HFFc6 (cell line): ENCODE data around the gene OR2F1. TPM values are rescaled to one million over a fixed set of nuclear protein-coding genes. Genes with fewer than 3 reads are reported as not detected.

Experiments
- DNase-seq: peaks from one replicate; pipeline ENCODE4 v3.0.0-alpha.2; 2018
- H3K27ac Mint-ChIP-seq: 2 replicates; pipeline ENCODE4 v1.8.0; 2020; ENCODE audit warnings: mild to moderate bottlenecking, mixed read lengths
- H3K27me3 Mint-ChIP-seq: 2 replicates; pipeline ENCODE4 v1.8.0; 2021; ENCODE audit warnings: mild to moderate bottlenecking, moderate library complexity, mixed read lengths; ENCODE audit not compliant: insufficient read depth
- H3K36me3 Mint-ChIP-seq: 2 replicates; pipeline ENCODE4 v1.8.0; 2021; ENCODE audit warnings: low read depth, mixed read lengths
- H3K4me1 Mint-ChIP-seq: 2 replicates; pipeline ENCODE4 v1.8.0; 2020; ENCODE audit warnings: low read depth, mixed read lengths
- H3K4me3 Mint-ChIP-seq: 2 replicates; pipeline ENCODE4 v1.8.0; 2020; ENCODE audit warnings: mild to moderate bottlenecking, moderate library complexity, mixed read lengths
- H3K9me3 Mint-ChIP-seq: 2 replicates; pipeline ENCODE4 v1.8.0; 2020; ENCODE audit warnings: mild to moderate bottlenecking, mixed read lengths
- CTCF ChIP-seq: fragments of 200-600 bp; sonication (generic); IDR thresholded peaks from 2 replicates; pipeline ENCODE4 v1.5.0; 2021; ENCODE audit warnings: antibody characterized with exemption, mild to moderate bottlenecking
- total RNA-seq, 6 experiments: library from RNA; stranded (reverse); fragmentation: NEBNext Ultra II Directional; extraction: Animal tissue kit (Norgen Biotek cat#: 25700); gene quantifications; 2 replicates in 1 of 6; 3 replicates in 5 of 6; pipeline ENCODE4 v1.2.3, GENCODE V29; 2021

Gene OR2F1
- total RNA-seq, 6 experiments from 2014 or later, result not detected

- no peak for DNase-seq
- no peak overlapping the region for H3K4me3 Mint-ChIP-seq
- no peak overlapping the region; the same call in 1 of the 2 replicates for H3K27ac Mint-ChIP-seq
- no peak for TF ChIP-seq CTCF
- no peaks in the 10 kb centered on the region for H3K36me3 Mint-ChIP-seq
- peaks cover 3% of the 10 kb centered on the region for H3K27me3 Mint-ChIP-seq
- H3K9me3 Mint-ChIP-seq, result no peaks in the 10 kb centered on the region; the same call in 1 of the 2 replicates
- H3K4me1 Mint-ChIP-seq, result peaks cover 16% of the 10 kb centered on the region; the same call in 1 of the 2 replicates
These were observed 509 bp upstream of the OR2F1 start for GRCh38 chr7:143954135-143954534.

- no peak for DNase-seq
- Mint-ChIP-seq H3K27ac (no peak overlapping the region), H3K27me3 (peaks cover 3% of the 10 kb centered on the region), H3K4me1 (peaks cover 9% of the 10 kb centered on the region; the same call in 1 of the 2 replicates), H3K36me3 (no peaks in the 10 kb centered on the region), H3K4me3 (no peak overlapping the region), H3K9me3 (no peaks in the 10 kb centered on the region)
- no peak for TF ChIP-seq CTCF
These were observed 4.1 kb downstream of the OR2F1 start for GRCh38 chr7:143958781-143959180.

GRCh38 chr7:143960813-143961610 is 6.4 kb downstream of the OR2F1 start:
- TF ChIP-seq CTCF, result no peak
- Mint-ChIP-seq H3K36me3 (no peaks in the 10 kb centered on the region), H3K27ac (no peak overlapping the region), H3K9me3 (no peaks in the 10 kb centered on the region), H3K4me1 (no peaks in the 10 kb centered on the region; the same call in 1 of the 2 replicates), H3K4me3 (no peak overlapping the region), H3K27me3 (peaks cover 2% of the 10 kb centered on the region; the same call in 1 of the 2 replicates)
- DNase-seq, result no peak

GRCh38 chr7:143965280-143965679 is 10.6 kb downstream of the OR2F1 start:
- Mint-ChIP-seq H3K27me3 (no peaks in the 10 kb centered on the region), H3K36me3 (no peaks in the 10 kb centered on the region), H3K4me3 (no peak overlapping the region), H3K4me1 (no peaks in the 10 kb centered on the region; the same call in 1 of the 2 replicates), H3K9me3 (no peaks in the 10 kb centered on the region; the same call in 1 of the 2 replicates), H3K27ac (no peak overlapping the region)
- no peak for DNase-seq
- no peak for TF ChIP-seq CTCF

- no peak for TF ChIP-seq CTCF
- Mint-ChIP-seq H3K9me3 (no peaks in the 10 kb centered on the region; the same call in 1 of the 2 replicates), H3K36me3 (no peaks in the 10 kb centered on the region), H3K27ac (no peak overlapping the region), H3K4me3 (no peak overlapping the region), H3K4me1 (no peaks in the 10 kb centered on the region; the same call in 1 of the 2 replicates), H3K27me3 (no peaks in the 10 kb centered on the region)
- DNase-seq, result no peak
These were observed 12.8 kb downstream of the OR2F1 start for GRCh38 chr7:143967398-143967797.
